GM18870 (cell line): Measurements from ENCODE around the gene PAK5.

Experiments
- ATAC-seq: cut with Tn5 transposase; IDR thresholded peaks from one replicate; pipeline ENCODE4 v1.9.1; 2021; ENCODE audit warnings: moderate library complexity; ENCODE audit not compliant: unreplicated experiment

The PAK5 gene

DNA sequence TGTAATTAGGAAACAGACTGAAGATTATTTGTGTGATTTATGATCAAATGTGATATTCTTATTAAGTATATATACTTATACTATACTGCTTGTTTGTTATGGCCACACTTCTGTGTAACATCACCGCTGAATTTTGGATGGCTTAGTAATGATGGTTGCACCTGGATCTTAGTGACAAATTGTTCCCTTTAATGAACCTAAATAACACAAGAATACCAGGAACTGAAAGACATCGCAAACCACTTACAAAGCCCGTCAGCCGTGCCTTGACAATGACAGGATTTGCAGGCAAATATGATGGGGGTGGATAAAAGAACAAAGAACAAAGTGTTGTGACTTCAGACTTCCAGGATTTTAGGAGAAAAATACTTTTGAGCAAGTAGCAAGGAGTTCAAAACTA lies 257.4 kb downstream of the PAK5 start:
- ATAC-seq = no peak

DNA sequence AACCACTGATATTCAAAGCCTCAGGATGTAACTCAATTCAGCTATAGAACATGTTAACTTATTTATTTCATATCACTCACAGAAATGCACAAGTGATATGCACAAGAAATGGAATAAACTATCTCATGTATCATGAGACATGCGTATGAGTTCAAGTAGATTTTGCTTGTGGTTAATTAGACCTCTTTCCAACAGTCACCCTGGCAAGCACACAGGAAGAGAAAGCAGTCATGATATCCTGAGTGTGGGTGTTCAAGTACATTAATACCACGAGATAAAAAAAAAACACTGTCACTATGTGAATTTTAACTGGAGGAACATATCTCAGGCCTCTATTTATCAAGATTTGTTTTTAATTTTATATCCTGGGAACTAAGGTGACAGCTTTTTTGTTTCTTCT lies 260.3 kb downstream of the PAK5 start:
- ATAC-seq = no peak

DNA sequence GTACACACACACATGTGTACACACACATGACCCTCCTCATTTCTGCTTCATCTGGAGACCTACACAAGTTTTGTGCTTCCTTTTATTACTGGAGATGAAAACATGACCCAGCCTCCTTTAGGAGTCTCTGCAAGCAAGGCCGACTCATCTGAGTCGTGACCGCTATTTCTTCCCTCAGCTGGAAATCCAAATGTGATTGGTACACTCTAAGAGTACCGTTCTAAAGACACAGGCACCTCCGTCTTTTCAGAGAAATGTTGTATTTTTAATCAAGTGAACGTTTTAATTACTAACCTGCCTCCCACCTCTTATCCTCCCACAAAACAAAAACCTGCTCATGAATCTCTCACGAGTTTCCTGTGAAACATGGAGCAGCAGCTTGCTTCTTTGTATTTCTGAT lies 261.5 kb downstream of the PAK5 start:
- no peak for ATAC-seq

DNA sequence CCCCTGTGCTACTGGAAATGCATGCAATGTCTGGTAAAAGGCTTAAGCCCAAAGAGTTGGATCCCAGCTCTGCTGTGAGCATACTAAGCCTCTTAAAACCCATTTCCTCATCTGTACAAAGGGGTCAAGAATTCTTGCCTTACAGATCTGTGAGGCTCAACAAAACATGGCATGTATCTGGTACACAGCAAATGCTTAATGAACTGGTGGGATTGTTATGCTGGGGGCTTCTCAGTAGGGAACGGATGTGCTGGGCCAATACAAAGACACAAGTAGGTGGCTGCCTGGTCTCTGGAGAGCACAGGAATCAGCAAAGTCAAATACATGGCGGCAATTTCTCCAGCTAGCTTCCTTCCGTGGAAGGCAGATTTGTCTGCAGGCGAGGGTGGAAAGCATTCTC lies 262.2 kb downstream of the PAK5 start:
- ATAC-seq = no peak

- ATAC-seq = no peak
Observed at GRCh38 chr20:9575836-9576235, 263.0 kb downstream of the PAK5 start.

DNA sequence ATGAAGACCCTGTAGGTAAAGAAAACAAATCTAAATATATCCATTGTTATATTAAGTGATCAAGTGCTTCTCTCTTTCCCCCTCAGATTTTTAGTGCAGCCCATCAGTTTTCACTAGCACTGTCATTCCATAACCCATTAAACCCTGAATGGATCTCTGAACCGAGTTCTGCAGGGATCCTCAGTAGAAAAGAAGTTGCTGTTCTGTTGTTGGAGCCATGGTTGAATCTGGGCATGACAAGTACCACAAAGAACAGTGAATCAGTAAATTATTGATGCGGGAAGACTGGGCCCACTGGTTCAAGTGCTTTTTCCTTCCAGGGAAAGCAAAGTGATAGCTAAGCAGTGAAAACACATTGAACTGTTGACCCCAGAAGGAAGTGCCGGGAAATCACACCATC lies 264.1 kb downstream of the PAK5 start:
- ATAC-seq = no peak

DNA sequence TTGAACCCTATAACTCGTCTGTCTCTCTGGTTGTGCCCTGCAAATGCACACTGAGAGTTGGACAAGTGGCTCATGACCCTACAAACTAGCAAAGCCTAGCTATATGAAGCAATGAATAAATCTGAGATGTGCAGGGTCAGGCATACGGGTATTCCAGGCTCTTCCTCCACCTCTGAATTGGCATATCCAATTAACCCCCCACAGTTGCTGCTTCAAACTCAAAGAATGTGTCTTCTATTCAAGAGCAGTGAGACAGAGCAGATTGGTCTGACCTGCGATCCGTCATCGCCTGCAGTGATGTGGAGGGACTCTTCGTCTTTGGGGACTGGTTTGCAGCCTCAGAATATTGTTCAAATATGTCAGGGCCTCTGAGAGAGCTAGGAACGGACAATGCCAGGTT lies 264.7 kb downstream of the PAK5 start:
- ATAC-seq = no peak

DNA sequence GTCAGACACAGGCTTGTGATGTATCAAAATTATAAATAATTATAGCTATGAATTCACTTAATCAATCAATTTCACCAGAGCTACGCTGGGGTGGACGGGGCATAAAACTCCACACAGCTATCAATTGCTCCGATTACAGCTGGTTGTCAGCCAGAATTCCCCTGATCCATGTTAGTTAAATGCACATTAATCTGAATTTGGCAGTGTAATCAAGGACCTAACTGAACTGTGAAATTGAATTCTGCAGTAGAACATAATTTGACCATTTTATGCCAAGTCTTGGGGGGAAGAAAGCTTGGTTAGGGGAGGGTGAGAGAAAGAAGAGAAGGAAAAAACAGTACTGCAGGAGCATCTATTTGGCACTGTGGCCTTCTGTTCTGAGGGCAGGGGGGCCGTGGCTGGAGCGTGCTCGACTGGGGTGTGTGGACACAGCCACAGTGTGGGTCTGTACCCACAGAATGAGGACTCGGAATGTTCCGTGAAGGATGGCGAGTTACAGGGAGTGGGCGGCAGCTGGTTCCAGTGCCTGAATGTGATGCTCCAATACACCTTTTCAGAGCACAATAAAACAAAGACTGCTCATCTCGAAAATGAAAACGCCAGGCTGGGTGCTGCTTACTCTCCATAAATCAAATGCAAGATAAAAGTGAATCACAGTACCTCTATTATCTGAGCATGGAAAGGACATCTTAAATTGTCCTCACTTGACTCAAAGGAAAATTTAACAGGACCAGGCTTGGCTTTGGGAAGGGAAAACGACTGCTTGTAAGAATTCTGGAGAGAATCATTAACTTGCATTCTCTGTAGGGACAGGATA lies 265.3 kb downstream of the PAK5 start:
- ATAC-seq = no peak

DNA sequence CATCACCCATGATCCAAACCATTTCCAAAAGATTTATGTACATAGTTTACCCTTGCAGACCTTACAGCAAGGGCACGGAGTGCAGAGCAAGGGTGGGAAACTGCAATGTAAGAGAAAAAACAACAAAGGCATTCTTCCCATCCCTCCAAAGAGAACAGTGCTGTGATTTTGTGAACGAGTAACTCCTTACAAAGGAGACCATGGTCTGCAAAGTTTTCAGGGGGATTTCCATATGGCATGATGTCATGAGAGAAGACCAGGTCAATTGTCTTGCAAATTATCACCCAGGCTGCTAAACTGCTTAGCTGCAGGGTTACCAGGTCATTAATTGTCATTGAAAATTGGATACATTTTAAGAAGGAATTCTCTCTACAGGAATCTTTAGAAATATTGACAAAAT lies 266.2 kb downstream of the PAK5 start:
- ATAC-seq = no peak

DNA sequence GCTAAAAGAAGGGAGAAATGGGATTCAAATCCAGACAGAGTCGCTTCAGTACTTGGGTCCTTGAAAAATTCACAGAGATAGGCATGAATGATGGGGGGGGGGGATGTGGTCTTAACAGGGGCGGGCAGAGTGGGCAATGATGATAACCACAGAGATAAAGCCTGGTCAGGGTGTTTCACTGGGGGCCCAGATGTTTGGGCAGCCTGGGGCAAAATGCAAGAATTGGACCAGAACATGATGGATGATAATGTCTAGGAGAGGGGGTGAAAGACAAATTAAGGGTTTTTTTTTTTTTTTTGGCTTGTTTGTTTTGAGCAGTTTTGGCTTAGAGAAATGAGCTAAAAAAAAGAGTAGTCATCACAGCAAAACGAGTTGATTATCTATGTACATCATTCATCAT lies 267.1 kb downstream of the PAK5 start:
- no peak for ATAC-seq

- no peak for ATAC-seq
Observed at GRCh38 chr20:9570612-9571011, 268.3 kb downstream of the PAK5 start.

GRCh38 chr20:9566977-9567376 lies 271.9 kb downstream of the PAK5 start:
- ATAC-seq = no peak

GRCh38 chr20:9565910-9566550 lies 272.8 kb downstream of the PAK5 start:
- no peak for ATAC-seq

- no peak for ATAC-seq
Observed at GRCh38 chr20:9557411-9557810, 281.5 kb downstream of the PAK5 start.

- ATAC-seq = no peak
Observed at GRCh38 chr20:9555781-9556180, 283.1 kb downstream of the PAK5 start.

GRCh38 chr20:9551808-9552550 lies 286.9 kb downstream of the PAK5 start:
- no peak for ATAC-seq

DNA sequence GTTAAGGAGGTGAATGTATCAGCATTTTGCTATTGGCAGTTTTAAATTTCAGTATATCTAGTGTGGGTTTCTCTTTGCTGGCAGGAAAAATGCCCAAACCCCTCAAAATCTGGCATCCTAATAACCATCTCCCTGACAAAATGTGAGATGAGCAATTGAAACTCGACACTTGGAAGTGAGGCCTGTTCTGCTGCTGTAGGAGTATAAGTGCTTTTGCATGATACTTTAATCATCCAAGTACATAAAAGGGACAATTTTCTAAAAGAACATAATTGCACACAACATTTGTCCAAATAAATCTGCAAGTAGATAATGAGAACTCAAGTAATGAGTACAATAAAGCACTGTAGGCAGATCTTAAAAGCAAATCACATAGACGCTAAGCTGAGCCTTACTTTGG lies 288.0 kb downstream of the PAK5 start:
- no peak for ATAC-seq

- ATAC-seq = no peak
Observed at GRCh38 chr20:9550283-9550682, 288.6 kb downstream of the PAK5 start.

- no peak for ATAC-seq
Observed at GRCh38 chr20:9543214-9543613, 295.7 kb downstream of the PAK5 start.

DNA sequence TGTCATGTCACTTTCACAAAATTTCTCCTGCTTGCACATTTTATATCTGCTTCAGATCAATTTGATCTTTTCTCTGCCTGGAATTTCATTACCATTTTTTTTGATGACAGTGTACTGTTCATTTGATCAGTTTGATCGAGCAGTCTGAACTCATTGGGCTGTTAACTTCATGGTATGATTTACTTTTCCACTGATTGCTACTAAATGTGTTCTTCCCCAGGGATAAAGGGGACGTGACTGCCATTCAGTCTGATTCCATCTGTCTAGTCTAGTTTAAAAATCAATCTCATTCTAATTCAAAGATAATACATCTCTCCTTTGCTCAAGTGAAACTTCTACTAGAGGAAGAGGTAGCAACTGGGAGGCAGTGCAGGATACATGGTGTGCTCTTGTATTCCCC lies 303.4 kb downstream of the PAK5 start:
- no peak for ATAC-seq

GRCh38 chr20:9534025-9534424 lies 304.9 kb downstream of the PAK5 start:
- no peak for ATAC-seq
